ENCODE results near the gene GIPC2. TPM values are rescaled to one million over a fixed set of nuclear protein-coding genes. Genes with fewer than 3 reads are reported as not detected.

Gene GIPC2
- total RNA-seq, 1 experiment from 2014 or later = 0.07 TPM

- DNase-seq (ENCODE audit: low spot score) = no peak
Measured at GRCh38 chr1:78143673-78144072, 97.9 kb downstream of the GIPC2 start.

GRCh38 chr1:78145105-78145580 lies 99.4 kb downstream of the GIPC2 start:
- DNase-seq (ENCODE audit: low spot score) = peak; percentile 56

- peak; percentile 33 for DNase-seq (ENCODE audit: low spot score)
Measured at GRCh38 chr1:78146205-78146771, 100.5 kb downstream of the GIPC2 start.

GRCh38 chr1:78147031-78147430 lies 101.3 kb downstream of the GIPC2 start:
- no peak for DNase-seq (ENCODE audit: low spot score)

GRCh38 chr1:78153092-78153736 lies 107.4 kb downstream of the GIPC2 start:
- DNase-seq (ENCODE audit: low spot score) = no peak

- DNase-seq (ENCODE audit: low spot score) = no peak
Measured at GRCh38 chr1:78155121-78155520, 109.4 kb downstream of the GIPC2 start.

GRCh38 chr1:78156805-78157521 lies 111.2 kb downstream of the GIPC2 start:
- no peak for DNase-seq (ENCODE audit: low spot score)

GRCh38 chr1:78165816-78166215 lies 120.0 kb downstream of the GIPC2 start:
- no peak for DNase-seq (ENCODE audit: low spot score)

GRCh38 chr1:78168306-78168705 lies 122.5 kb downstream of the GIPC2 start:
- no peak for DNase-seq (ENCODE audit: low spot score)

- DNase-seq (ENCODE audit: low spot score) = no peak
Measured at GRCh38 chr1:78170859-78171258, 125.1 kb downstream of the GIPC2 start.

GRCh38 chr1:78171736-78172590 lies 126.2 kb downstream of the GIPC2 start:
- peak; percentile 60 for DNase-seq (ENCODE audit: low spot score)

- peak; percentile 44 for DNase-seq (ENCODE audit: low spot score)
Measured at GRCh38 chr1:78176448-78176847, 130.7 kb downstream of the GIPC2 start.

GRCh38 chr1:78177708-78178270 lies 132.0 kb downstream of the GIPC2 start:
- no peak for DNase-seq (ENCODE audit: low spot score)

- DNase-seq (ENCODE audit: low spot score) = no peak
Measured at GRCh38 chr1:78178816-78179215, 133.1 kb downstream of the GIPC2 start.

- DNase-seq (ENCODE audit: low spot score) = no peak
Measured at GRCh38 chr1:78184460-78185072, 138.8 kb downstream of the GIPC2 start.

Other genes starting within 250 kb of the GIPC2 start
- gene NEXN, start 157.3 kb upstream of the GIPC2 start, total RNA-seq (2014; rRNA removed; shearing (Covaris generic)) = 4.0 and 5.6 TPM in 2 replicates
- 75.0 and 75.9 TPM in 2 replicates for gene FUBP1, start 66.9 kb upstream of the GIPC2 start, total RNA-seq (2014; rRNA removed; shearing (Covaris generic))
- 39.7 and 44.5 TPM in 2 replicates for gene DNAJB4, start 41.0 kb upstream of the GIPC2 start, total RNA-seq (2014; rRNA removed; shearing (Covaris generic))

Data from A172 (cell line).